EH (cell line): ENCODE data around the gene MDH2.
"Not testable (repeated sequence)": the region's sequence is repeated elsewhere in the genome, so short reads cannot be mapped to it uniquely, and the experiment has no call there.

Experiments
- DNase-seq: peaks from one replicate; pipeline ENCODE4 v3.0.0-alpha.2; 2015; ENCODE audit warnings: low read depth

The MDH2 gene

DNA sequence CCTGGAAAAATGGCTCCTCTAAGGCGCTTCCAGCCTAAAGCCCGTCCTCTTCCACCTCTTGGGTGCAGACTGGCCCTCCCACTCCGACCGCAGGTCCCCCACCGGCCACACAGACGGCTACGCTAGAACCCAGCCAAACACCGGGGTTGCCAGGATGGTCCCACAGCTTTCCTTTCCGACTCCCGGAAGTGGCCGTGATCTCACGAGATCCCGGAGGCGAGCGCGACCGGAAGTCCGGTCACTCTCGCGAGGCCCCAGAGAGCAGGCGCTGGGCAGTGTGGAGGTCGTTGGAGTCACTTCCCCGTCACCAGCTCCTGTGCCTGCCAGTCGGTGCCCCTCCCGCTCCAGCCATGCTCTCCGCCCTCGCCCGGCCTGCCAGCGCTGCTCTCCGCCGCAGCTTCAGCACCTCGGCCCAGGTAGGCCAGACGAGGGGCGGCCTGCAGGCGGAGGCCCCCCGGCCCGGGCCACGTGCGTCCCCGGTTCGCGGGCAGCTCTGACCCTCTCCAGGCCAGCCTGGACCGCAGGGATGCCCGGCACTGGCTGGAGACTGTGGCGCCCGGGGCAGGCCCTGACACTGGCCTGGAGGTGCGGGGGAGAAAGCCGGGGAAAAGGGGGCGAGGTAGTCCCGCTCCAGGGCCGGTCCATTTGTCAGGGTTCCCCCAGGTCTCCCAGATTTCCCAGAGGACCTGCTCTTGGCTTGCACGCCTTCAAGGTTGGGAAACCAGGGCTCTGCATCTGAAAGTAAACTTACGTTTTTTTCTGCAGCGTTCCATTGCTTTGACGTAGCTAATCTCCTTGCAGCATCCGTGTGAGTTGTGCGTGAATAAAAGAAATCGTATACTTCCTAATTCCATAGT lies at the start of gene MDH2, which contains the start of gene STYXL1:
Gene MDH2 (plus strand): TSS at position 296 of the 857 bp plus-strand sequence. CDS start 55 bp downstream, at position 351.
Gene STYXL1 (minus strand): TSS at position 190 of the 857 bp plus-strand sequence. CDS start 17,477 bp downstream, outside the sequence.
- peak; percentile 96 for DNase-seq

DNA sequence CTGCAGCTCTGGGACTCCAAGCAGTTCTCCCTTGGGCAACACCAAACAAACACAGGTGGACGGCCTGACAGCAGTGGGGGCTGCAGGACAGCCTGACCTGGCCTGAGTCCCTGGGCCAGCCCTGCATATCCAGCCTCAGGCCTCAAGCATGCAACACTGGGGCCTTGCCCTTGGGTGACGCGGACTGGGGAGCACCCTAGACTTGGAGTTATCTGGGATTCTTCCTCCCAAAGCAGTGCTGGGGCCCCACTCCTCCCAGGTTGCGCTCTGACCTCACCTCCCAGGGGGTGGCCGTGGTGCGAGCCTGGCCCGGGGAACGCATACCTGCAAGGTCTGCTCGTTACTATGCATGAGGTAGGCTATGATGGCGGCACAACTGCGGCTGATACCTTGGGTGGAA lies 47.3 kb upstream of the MDH2 start:
- DNase-seq, result no peak

DNA sequence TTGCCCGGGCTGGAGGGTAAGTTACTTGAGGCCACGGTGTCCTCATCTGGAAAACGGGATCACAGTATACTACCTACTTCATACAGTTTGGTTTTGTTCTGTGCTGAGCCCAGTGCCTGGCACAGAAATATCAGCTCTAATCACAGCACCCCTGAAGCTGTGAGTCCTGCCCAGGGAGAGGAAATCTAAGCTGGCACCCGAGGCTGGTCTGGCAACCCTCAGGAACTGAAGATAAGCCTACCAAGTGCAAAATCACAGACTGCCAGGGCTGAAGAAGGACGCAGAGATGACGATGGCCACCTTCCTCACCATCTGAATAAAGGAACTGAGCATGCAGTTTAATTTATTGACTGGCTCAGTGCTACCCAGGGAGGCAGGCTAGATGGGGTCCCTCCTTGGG lies 45.8 kb upstream of the MDH2 start:
- no peak for DNase-seq

- no peak for DNase-seq
Measured at GRCh38 chr7:76002822-76003221, 45.1 kb upstream of the MDH2 start.

DNA sequence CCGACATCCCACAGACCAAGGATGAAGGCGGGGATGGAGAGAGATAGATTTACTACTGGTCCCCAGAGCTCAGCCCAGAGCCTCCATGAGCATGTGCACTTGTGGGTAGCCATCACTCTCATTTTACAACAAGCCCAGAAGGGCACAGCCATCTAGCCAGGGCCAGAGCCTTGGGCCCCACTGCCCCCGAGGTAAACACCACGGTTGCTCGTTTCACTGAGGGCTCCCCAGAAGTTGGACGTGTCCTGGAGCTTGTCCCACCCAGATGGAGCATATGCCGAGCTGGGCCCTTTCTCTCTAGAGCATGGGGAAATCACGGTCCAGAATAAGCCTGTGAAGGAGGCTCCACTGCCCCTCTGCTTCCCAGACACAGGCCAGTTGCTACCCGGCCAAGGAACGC lies 44.6 kb upstream of the MDH2 start:
- no peak for DNase-seq

DNA sequence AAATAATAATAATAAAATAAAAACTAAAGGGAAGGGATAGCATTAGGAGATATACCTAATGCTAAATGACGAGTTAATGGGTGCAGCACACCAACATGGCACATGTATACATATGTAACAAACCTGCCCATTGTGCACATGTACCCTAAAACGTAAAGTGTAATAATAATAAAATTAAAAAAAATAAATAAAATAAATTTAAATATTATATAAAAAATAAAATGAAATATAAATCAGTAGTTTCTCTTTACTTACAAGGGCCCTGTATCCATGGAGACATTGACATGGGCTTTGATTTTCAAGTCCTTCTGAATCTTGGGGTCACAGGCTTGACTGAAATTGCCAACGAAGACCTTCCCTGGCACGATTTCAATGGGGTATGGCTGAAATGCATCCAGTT lies 42.9 kb upstream of the MDH2 start:
- not testable (repeated sequence) for DNase-seq

DNA sequence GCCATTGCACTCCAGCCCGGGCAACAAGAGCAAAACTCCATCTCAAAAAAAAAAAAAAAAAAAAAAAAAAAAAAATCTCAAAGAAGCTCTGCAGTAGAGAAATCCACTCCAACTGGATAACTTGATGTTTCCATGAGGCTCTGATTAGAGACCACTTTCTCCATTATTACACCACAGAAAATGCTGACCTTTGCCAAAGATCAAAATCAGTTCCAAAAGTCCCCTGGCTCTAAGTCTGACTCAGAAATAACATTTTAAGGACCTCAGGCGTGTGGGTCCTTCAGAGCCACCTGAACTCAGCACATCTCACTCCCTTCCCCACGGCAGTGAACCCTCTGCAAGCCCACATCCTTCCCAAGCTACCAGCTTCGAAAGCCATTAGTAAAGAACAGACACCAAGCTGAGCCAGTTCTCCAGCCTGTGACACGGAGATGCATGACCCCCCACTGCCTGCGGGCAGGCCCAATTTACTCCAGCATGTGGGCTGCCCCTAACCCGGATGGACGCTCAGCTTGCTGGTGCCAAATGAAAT lies 39.7 kb upstream of the MDH2 start:
- DNase-seq, result no peak

GRCh38 chr7:76009672-76010600 lies 38.0 kb upstream of the MDH2 start:
- no peak for DNase-seq

DNA sequence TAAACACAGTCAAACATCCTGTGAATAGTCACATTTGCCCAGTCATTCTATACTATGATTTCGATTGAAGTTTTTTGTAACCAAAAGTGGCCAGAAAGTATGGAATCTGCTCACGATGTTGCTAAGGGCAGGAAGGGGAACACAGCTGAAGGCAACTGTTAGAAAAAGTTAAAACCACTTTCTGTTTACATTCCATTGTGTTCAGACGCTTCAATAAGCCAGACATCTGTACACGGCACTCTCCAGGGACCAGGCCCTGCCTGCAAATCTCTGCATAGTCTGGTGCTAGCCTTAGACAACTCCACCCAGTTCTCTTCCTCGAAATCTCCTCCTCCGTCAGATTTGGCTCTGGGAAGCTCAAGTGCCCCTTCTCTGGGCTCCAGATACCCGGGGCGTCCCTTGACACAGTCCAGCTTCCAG lies 36.5 kb upstream of the MDH2 start:
- peak; percentile 75 for DNase-seq

DNA sequence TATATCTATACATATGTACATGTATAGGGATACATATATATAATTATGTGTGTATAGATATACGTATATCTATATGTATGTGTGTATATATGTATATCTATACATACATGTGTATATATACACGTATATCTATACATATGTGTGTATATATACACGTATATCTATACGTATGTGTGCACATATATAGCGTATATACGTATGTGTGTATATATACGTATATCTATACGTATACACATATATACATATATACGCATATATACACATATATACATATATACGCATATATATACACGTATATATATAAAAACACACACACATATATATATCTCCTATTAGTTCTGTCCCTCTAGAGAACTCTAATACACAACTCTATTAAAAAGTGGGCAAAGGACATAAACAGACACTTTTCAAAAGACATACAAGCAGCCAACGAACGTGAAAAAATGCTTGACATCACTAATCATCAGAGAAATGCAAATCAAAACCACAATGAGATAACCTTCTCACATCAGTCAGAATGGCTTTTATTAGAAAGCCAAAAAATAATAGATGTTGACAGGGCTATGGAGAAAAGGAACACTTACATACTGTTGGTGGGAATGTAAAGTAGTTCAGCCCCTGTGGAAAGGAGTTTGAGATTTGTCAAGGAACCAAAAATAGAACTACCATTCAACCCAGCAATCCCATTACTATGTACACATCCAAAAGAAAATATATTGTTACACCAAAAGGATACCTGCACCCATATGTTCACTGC lies 31.5 kb upstream of the MDH2 start:
- DNase-seq, result peak; percentile 11

- DNase-seq, result not testable (repeated sequence)
Measured at GRCh38 chr7:76018520-76018919, 29.4 kb upstream of the MDH2 start.

DNA sequence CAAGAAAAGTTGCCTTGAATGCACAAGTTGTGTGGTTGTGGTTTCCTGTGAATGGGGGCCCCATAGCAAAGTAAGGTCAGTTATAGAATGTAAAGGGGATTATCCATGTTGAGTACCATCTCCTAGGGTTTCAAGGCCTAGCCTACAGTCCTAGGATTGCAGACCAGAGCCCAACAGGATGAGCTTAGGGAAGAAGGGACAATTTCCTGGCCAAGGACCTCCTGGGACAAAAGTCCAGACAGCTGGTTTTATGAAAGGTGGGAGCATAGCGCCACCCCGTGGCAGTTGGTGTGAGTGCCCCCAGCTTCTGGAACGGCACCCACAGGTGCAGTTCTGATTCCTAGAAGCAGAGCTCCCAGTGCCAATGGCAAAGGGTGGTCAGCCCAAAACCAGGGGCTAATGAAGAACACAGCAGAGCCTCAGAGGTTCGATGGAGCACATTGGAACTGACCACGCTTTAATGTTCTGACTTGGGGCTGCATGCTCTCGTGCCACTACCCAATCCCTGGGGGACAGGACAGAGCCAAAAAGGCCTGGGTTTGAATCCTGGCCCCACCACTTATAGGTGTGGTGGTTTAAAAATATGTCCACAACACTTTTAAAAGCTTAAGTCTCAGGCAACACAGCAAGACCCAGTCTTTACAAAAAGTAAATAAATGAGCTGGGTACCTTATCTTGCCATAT lies 27.7 kb upstream of the MDH2 start:
- peak; percentile 65 for DNase-seq

DNA sequence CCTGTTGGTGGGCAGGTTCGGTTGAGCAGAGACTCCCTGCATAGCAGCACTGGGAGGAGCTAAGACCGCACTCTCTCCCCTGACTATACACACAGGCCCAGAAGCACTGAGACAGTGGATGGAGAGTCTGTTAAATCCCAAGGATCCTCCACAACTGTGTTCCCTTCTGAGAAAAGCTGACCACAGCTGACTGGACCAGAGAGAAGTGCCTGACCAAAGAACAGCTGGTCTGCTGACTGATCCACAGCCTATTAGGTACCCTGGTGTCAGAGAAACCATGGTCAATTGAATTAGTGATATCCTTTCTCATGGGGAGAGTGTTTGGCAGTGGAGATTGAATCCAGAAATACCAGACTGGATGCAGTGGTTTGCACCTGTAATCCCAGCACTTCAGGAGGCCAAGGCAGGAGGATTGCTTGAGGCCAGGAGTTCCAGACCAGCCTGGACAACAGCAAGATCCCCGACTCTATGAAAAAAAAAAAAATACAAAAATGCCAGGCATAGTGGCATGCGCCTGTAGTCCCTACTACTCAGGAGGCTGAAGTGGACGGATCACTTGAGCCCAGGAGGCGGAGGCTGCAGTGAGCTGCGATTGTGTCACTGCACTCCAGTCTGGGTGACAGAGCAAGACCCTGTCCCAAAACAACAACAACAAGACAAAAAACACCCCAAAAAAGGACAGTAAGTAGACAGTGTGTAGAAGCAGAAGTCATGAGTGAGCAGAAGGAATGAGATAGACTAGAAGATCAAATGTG lies 25.7 kb upstream of the MDH2 start:
- DNase-seq, result no peak

DNA sequence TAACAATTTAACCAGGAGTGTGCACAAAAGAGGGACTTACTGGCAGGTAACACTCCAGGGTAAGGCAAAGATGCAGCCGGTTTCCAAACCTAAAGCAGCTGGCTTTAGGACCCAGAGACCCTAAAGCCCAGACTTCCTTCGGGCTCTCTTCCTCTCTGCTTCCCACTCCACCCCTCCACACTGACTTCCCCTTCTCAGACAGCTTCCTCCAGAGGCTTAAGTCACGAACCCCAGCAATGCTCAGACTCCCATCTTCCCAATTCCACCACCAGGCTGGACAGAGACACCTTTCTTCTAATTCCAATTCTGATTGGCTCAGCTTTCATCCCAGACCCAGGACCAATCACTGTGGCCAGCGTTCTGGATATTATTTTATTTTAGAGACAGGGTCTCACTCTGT lies 24.9 kb upstream of the MDH2 start:
- DNase-seq, result no peak

DNA sequence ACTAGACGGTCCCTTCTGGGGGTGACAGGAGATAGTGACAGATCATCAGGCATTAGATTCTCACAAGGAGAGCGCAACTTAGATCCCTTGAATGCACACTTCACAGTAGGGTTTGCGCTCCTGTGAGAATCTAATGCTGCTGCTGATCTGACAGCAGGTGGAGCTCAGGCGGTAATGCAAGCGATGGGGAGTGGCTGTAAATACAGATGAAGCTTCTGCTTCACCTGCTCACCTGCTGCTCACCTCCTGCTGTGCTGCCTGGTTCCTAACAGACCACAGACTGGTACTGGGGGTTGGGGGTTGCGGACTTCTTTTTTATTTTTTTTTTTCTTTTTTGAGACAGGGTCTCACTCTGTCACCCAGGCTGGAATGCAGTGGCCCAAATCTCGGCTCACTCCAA lies 18.2 kb upstream of the MDH2 start:
- not testable (repeated sequence) for DNase-seq

DNA sequence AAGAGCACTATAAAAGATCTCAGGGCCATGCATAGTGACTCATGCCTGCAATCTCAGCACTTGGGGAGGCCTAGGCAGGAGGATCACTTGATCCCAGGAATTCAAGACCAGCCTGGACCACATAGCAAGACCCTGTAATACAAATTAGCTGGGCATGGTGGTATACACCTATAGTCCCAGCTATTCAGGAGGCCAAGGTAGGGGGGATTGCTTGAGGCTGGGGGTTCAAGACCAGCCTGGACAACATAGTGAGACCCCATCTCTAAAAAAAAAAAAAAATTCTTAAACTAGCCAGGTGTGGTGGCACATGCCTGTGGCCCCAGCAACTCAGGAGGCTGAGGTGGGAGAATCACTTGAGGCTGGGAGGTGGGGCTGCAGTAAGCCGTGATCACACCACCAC lies 15.9 kb upstream of the MDH2 start:
- DNase-seq, result no peak

- DNase-seq, result peak; percentile 94
Measured at GRCh38 chr7:76037310-76037709, 10.6 kb upstream of the MDH2 start.

DNA sequence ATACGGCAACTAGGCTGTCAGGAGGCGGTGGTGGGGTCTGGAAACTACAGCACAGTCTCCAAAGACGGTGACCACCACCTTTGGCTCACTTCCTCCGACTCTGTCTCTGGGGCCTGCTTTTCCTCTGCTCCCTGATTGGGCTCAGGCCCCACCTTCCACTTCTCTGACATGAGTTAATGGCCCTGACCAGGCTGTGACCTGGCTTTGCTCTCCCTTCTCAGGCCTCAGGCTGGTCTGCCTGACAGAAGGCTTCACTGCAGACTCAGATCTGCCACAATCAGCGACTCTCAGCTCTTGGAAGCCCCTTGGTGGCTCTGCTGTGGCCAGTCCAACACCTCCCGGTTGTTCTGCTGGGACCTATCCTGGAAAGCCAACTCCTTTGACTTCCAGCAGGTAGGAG lies 7.8 kb upstream of the MDH2 start:
- DNase-seq, result no peak

DNA sequence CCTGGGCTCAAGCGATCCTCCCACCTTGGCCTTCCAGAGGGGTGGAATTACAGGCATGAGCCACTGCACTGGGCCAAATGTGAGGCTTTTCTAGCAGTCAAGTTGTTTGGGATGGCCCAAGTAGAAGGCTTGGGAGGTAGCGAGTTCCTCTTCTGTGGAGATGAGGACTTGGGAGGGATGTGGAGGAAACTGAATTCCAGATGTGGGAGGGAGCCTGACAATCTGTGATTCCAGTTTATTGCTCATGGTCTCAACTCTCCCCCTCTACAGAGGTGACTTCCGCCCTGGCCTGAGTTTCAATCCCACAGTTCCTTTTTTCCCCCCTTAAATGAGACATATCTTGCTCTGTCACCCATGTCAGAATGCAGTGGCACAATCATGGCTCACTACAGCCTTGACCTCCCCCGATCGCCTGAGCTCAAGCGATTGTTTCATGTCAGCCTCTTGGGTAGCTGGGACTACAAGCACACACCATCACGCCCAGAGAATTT lies 3.5 kb upstream of the MDH2 start:
- no peak for DNase-seq

GRCh38 chr7:76047305-76047810 lies 548 bp upstream of the MDH2 start:
- DNase-seq, result peak; percentile 26
